Loucy (cell line): Measurements from ENCODE around the gene MBNL1.
A peak's percentile ranks its signal among the peaks of the same experiment; 100 is the strongest.

Source experiments
- H2AFZ ChIP-seq: fragments of 200-600 bp; sonication (generic); 2 replicates; pipeline ENCODE4 v1.6.0; 2016; ENCODE audit warnings: antibody characterized with exemption, mild to moderate bottlenecking, low read length, moderate library complexity
- H3F3A ChIP-seq: fragments of 200-600 bp; 2 replicates; pipeline ENCODE4 v1.6.0; 2016; ENCODE audit warnings: antibody characterized with exemption, low read depth, mild to moderate bottlenecking
- H3K27me3 ChIP-seq: fragments of 200-600 bp; sonication (generic); 2 replicates; pipeline ENCODE4 v1.6.1; 2014; ENCODE audit warnings: low read length, mild to moderate bottlenecking; ENCODE audit not compliant: insufficient read depth, poor library complexity, severe bottlenecking
- H3K36me3 ChIP-seq: fragments of 200-600 bp; sonication (generic); 2 replicates; pipeline ENCODE4 v1.6.1; 2016; ENCODE audit warnings: low read length; ENCODE audit not compliant: insufficient read depth
- H3K4me1 ChIP-seq: fragments of 200-600 bp; sonication (generic); 2 replicates; pipeline ENCODE4 v1.5.1; 2014; ENCODE audit warnings: low read length, mild to moderate bottlenecking; ENCODE audit not compliant: insufficient read depth, poor library complexity, severe bottlenecking
- H3K4me2 ChIP-seq: fragments of 200-600 bp; sonication (generic); 2 replicates; pipeline ENCODE4 v1.6.0; 2014; ENCODE audit warnings: antibody characterized with exemption, low read length, low read depth, mild to moderate bottlenecking; ENCODE audit not compliant: poor library complexity, severe bottlenecking
- H3K4me3 ChIP-seq: fragments of 200-600 bp; sonication (generic); 2 replicates; pipeline ENCODE4 v1.5.1; 2014; ENCODE audit warnings: low read length, mild to moderate bottlenecking, mixed read lengths; ENCODE audit not compliant: poor library complexity, severe bottlenecking
- H3K79me2 ChIP-seq: fragments of 200-600 bp; sonication (generic); 2 replicates; pipeline ENCODE4 v1.6.1; 2014; ENCODE audit warnings: low read length; ENCODE audit not compliant: insufficient read depth
- H3K9ac ChIP-seq: fragments of 200-600 bp; sonication (generic); 2 replicates; pipeline ENCODE4 v1.6.0; 2014; ENCODE audit warnings: mild to moderate bottlenecking, low read depth, low read length, moderate library complexity; ENCODE audit not compliant: poor library complexity, severe bottlenecking
- H3K9me2 ChIP-seq: fragments of 200-600 bp; sonication (generic); replicated peaks from 2 replicates; pipeline ENCODE4 v1.6.1; 2016; ENCODE audit warnings: low read depth, low read length, mixed read lengths
- H3K9me3 ChIP-seq: fragments of 200-600 bp; sonication (generic); 2 replicates; pipeline ENCODE4 v1.6.1; 2014; ENCODE audit warnings: mild to moderate bottlenecking, antibody characterized with exemption, low read length, low read depth; ENCODE audit not compliant: insufficient read depth
- H4K20me1 ChIP-seq: fragments of 200-600 bp; sonication (generic); 2 replicates; pipeline ENCODE4 v1.6.0; 2014; ENCODE audit warnings: antibody characterized with exemption, low read length, mild to moderate bottlenecking; ENCODE audit not compliant: insufficient read depth, poor library complexity, severe bottlenecking
- EZH2phosphoT487 ChIP-seq: fragments of 200-600 bp; IDR thresholded peaks from 2 replicates; pipeline ENCODE4 v1.6.1; 2018; ENCODE audit warnings: antibody characterized with exemption, mild to moderate bottlenecking, moderate library complexity, borderline replicate concordance
- TF ChIP-seq, protein P1 (sequence below): fragments of 200-600 bp; sonication (generic); conservative IDR thresholded peaks from 2 replicates; pipeline ENCODE4 v1.5.1; 2014; ENCODE audit warnings: mild to moderate bottlenecking, antibody characterized with exemption, low read length

The MBNL1 gene

DNA sequence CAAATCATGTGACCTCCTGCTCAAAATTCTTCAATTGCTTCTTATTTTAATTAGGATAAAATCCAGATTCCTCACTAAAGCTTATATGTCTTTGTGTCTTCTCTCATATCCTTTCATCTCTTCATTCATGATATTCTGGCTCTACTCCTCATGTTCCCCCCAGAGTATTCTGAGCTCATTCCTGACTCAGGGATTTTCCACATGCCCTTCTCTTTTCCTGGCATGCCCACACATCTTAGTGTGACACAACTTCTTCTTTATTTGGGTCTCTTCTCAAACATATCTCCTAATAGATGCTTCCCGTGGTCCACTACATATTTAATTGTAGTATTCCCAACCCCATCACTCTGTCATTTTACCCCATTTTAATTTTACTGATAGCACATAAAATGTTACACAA is 15.2 kb upstream of the MBNL1 start:
- H3K9me3 ChIP-seq = no peaks in the 10 kb centered on the region
- no peak overlapping the region for H3K4me3 ChIP-seq
- TF ChIP-seq, protein P1, sequence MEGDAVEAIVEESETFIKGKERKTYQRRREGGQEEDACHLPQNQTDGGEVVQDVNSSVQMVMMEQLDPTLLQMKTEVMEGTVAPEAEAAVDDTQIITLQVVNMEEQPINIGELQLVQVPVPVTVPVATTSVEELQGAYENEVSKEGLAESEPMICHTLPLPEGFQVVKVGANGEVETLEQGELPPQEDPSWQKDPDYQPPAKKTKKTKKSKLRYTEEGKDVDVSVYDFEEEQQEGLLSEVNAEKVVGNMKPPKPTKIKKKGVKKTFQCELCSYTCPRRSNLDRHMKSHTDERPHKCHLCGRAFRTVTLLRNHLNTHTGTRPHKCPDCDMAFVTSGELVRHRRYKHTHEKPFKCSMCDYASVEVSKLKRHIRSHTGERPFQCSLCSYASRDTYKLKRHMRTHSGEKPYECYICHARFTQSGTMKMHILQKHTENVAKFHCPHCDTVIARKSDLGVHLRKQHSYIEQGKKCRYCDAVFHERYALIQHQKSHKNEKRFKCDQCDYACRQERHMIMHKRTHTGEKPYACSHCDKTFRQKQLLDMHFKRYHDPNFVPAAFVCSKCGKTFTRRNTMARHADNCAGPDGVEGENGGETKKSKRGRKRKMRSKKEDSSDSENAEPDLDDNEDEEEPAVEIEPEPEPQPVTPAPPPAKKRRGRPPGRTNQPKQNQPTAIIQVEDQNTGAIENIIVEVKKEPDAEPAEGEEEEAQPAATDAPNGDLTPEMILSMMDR = no peak
- TF ChIP-seq EZH2phosphoT487 = no peak
- no peak overlapping the region for H3K9ac ChIP-seq
- peaks cover 7% of the 10 kb centered on the region for H3F3A ChIP-seq
- H3K79me2 ChIP-seq = peaks cover 49% of the 10 kb centered on the region
- H4K20me1 ChIP-seq = no peaks in the 10 kb centered on the region
- H2AFZ ChIP-seq = no peak overlapping the region
- H3K4me1 ChIP-seq = peaks cover 51% of the 10 kb centered on the region
- no peak overlapping the region for H3K4me2 ChIP-seq
- H3K9me2 ChIP-seq = no peaks in the 10 kb centered on the region
- H3K36me3 ChIP-seq = no peaks in the 10 kb centered on the region
- H3K27me3 ChIP-seq = no peaks in the 10 kb centered on the region

DNA sequence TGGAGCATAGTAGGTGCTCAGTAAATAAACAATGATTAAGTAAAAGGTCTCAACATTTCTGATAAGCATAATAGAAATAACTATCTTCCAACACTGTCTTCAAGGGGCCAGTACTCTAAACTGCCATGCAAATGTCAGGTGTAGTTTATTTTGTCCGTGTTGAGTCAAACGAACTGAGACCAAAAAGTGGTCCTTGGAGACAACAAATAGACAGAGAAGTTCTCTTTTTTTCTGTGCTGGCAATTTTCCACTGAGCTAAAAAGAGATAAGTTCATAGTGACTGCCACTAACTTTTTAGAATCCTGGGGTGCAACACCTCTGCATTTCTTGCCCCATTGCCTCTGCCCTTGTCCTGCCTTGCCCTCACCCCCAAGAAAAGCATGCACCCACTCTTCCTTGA is 14.7 kb upstream of the MBNL1 start:
- H3K27me3 ChIP-seq = no peaks in the 10 kb centered on the region
- H3K9me2 ChIP-seq = no peaks in the 10 kb centered on the region
- H4K20me1 ChIP-seq = no peaks in the 10 kb centered on the region
- H3K4me1 ChIP-seq = peaks cover 56% of the 10 kb centered on the region
- no peaks in the 10 kb centered on the region for H3K9me3 ChIP-seq
- H3K36me3 ChIP-seq = no peaks in the 10 kb centered on the region
- peaks cover 9% of the 10 kb centered on the region for H3F3A ChIP-seq
- TF ChIP-seq, protein P1 = no peak
- no peak for TF ChIP-seq EZH2phosphoT487
- H3K4me3 ChIP-seq = no peak overlapping the region
- H2AFZ ChIP-seq = no peak overlapping the region
- no peak overlapping the region for H3K9ac ChIP-seq
- H3K4me2 ChIP-seq = peak overlapping the region; percentile 86
- H3K79me2 ChIP-seq = peaks cover 54% of the 10 kb centered on the region

DNA sequence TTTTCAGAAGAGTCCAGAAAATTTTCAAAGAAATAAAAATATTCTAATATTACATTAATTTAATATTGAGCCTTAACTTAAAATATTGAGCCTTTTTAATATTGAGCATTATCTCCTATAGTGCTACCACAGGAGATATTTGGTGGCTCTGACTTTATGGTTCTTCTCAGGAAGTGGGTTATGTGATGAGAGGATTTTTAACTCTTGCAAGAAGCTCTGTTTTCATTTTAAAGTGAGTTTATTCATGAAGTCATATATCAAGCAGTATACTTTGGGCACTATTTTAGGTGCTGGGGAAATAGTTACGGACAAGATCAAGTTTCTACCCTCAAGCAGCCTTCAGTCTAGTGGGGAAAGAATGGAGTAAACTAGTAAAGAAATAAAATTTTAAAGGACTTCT is 13.4 kb upstream of the MBNL1 start:
- peaks cover 64% of the 10 kb centered on the region for H3K79me2 ChIP-seq
- peak overlapping the region; percentile 13 for H3K4me3 ChIP-seq
- H3K9ac ChIP-seq = no peak overlapping the region
- H3K9me3 ChIP-seq = no peaks in the 10 kb centered on the region
- no peak for TF ChIP-seq EZH2phosphoT487
- TF ChIP-seq, protein P1 = no peak
- no peaks in the 10 kb centered on the region for H3K36me3 ChIP-seq
- no peaks in the 10 kb centered on the region for H4K20me1 ChIP-seq
- peaks cover 69% of the 10 kb centered on the region for H3K4me1 ChIP-seq
- H3K27me3 ChIP-seq = no peaks in the 10 kb centered on the region
- no peaks in the 10 kb centered on the region for H3K9me2 ChIP-seq
- H3F3A ChIP-seq = peaks cover 11% of the 10 kb centered on the region
- H2AFZ ChIP-seq = no peak overlapping the region
- H3K4me2 ChIP-seq = peak overlapping the region; percentile 86
